GM12874 (cell line): ENCODE results near the gene TBC1D22A.

ENCODE experiments used
- TF ChIP-seq, protein P1 (sequence below): IDR thresholded peaks from 2 replicates; pipeline ENCODE4 v1.5.1; 2011; ENCODE audit warnings: low read depth, mild to moderate bottlenecking, control low read depth, low read length, moderate library complexity; ENCODE audit not compliant: insufficient read depth

TBC1D22A gene

DNA sequence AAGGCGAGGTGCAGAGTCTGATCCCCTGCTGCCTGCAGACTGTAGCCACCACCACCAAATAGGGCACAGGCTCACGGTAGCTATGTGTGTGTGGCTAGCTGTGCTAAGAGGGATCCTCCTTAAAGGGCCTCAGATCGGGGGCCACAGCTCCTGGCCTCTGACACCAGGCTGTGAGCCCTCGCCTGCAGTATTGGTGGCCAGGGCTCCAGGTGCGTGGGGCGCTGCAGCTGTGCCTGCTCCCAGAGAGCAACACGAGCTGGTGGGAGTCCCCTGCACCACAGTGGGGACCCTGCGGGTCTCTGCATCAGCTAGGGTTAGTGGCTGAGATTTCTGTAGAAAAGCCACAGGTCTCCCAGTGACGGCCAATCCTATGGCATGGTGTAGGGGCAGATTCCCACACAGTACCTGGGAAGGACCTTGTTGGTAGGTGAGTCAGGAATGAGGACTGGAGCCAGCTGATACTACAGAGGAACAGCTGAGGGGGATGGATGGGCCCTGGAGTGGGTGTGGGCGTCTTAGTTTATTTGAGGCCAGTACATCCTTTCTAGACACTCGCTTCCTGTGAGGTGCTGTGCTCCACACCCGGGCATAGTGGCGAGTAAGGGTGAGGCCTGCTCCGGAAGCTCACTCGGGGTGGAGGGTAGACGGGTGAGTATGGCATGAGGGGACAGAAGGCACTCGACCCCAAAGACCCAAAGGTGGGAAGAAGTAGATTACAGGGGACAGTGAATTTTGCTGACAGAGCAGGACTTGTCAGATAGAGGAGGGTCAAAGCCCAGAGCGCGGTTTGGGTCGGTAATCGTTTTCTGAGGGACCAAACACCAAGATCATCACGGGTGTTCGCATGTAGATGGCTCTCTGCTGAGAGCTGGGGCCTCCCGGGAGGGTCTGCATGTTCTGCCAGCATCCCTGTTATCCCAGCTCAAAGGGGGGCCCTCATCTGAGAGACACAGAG is 212.5 kb downstream of the TBC1D22A start:
- TF ChIP-seq, protein P1, sequence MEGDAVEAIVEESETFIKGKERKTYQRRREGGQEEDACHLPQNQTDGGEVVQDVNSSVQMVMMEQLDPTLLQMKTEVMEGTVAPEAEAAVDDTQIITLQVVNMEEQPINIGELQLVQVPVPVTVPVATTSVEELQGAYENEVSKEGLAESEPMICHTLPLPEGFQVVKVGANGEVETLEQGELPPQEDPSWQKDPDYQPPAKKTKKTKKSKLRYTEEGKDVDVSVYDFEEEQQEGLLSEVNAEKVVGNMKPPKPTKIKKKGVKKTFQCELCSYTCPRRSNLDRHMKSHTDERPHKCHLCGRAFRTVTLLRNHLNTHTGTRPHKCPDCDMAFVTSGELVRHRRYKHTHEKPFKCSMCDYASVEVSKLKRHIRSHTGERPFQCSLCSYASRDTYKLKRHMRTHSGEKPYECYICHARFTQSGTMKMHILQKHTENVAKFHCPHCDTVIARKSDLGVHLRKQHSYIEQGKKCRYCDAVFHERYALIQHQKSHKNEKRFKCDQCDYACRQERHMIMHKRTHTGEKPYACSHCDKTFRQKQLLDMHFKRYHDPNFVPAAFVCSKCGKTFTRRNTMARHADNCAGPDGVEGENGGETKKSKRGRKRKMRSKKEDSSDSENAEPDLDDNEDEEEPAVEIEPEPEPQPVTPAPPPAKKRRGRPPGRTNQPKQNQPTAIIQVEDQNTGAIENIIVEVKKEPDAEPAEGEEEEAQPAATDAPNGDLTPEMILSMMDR, result no peak

DNA sequence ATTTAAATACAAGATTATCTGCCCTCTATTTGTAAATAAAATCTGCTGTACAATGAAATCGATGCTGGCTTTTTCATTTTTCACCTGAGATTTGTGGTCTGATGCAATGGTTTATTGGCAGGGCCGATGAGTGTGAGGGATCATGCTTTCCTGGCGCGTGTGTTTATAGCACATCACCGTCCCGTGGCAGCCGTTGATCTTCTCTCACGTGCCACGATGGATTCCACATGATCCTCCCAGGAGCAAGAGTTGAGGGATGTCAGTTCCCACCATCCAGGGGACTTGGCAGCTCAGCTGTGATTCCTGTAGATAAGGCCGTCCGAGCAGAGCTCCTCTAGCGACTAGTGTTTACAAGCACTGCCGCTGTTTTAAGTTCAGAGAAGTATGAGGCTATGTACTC is 213.7 kb downstream of the TBC1D22A start:
- TF ChIP-seq, protein P1, result no peak

DNA sequence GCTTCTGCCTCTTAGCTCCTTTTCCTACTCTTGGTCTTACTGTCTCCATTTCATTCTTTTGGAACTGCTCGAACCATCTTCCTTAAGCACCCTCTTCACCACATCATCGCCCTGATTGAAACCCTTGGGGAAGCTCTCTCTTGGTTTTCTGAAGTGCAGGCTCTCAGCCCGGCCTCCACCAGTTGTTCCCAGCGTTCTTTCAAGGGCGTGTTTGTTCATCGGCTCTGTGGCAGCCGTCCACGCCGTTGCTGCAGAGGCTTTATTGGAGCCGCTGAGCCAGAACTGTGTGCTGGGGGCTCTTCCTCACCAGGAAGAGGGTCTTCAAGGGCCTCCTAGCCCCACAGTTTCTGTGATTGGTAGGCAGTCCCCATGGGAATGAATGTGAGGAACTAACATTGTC is 214.1 kb downstream of the TBC1D22A start:
- TF ChIP-seq, protein P1, result no peak

- TF ChIP-seq, protein P1, result no peak
Measured at GRCh38 chr22:46977656-46978343, 215.3 kb downstream of the TBC1D22A start.

DNA sequence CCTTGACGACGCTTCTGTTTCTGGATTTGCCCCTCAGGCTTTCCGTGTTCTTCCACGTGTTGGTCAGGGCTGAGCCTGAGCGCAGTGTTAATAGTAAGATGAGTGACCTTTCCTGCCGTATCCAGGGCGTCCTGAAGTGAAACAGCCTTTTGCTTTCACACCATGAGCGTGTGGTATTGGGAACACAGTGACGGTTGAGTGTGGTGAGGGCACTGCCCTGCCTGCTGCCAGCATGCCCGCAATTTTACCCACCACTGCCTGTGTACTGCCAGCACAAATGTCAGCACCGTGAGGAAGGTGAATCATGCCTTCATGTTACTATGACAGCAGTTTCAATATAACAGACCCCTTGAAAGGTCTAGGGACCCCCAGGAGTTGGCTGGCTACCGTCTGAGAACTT is 217.1 kb downstream of the TBC1D22A start:
- TF ChIP-seq, protein P1, result no peak

DNA sequence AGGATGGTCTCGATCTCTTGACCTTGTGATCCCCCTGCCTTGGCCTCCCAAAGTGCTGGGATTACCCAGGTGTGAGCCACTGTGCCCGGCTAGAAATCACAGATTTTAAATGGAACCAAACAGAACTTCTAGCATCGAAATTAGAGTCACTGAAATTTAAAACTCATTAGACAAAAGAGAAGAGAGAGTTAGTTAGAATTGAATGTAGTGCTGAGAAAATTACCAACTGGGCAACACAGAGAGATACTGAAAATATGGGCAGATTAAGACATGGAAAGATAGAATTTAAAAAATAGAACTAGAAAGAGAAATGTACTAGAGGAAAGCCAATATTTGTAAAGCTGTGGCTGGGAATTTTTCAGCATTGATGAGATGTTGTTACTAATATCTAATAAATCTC is 217.9 kb downstream of the TBC1D22A start:
- TF ChIP-seq, protein P1, result no peak

- TF ChIP-seq, protein P1, result no peak
Measured at GRCh38 chr22:46982635-46983034, 220.2 kb downstream of the TBC1D22A start.
